KOPT-K1 (cell line): ENCODE data around the gene SLC34A1.

Experiments used
- H3K27ac ChIP-seq: fragments of 200-600 bp; sonication (generic); 2 replicates; pipeline ENCODE4 v1.5.1; 2016; ENCODE audit warnings: antibody characterized with exemption, mild to moderate bottlenecking, low read depth, low read length; ENCODE audit not compliant: poor library complexity, severe bottlenecking
- H3K36me3 ChIP-seq: fragments of 200-600 bp; sonication (generic); 2 replicates; pipeline ENCODE4 v1.5.1; 2017; ENCODE audit warnings: antibody characterized with exemption, mild to moderate bottlenecking, low read length, moderate library complexity; ENCODE audit not compliant: insufficient read depth
- H3K9me3 ChIP-seq: fragments of 200-600 bp; sonication (generic); 2 replicates; pipeline ENCODE4 v1.5.1; 2017; ENCODE audit warnings: antibody characterized with exemption, low read length, mild to moderate bottlenecking; ENCODE audit not compliant: insufficient read depth, poor library complexity, severe bottlenecking

The SLC34A1 gene

GRCh38 chr5:177385720-177386119, 1.5 kb downstream of the SLC34A1 start:
- Histone ChIP-seq H3K36me3 (no peaks in the 10 kb centered on the region), H3K9me3 (no peaks in the 10 kb centered on the region), H3K27ac (no peak overlapping the region)

GRCh38 chr5:177386542-177386941, 2.3 kb downstream of the SLC34A1 start:
- Histone ChIP-seq H3K36me3 (no peaks in the 10 kb centered on the region), H3K9me3 (no peaks in the 10 kb centered on the region), H3K27ac (no peak overlapping the region)

- Histone ChIP-seq H3K27ac (no peak overlapping the region), H3K36me3 (no peaks in the 10 kb centered on the region), H3K9me3 (no peaks in the 10 kb centered on the region)
Measured at GRCh38 chr5:177387405-177387804, 3.2 kb downstream of the SLC34A1 start.

- Histone ChIP-seq H3K9me3 (no peaks in the 10 kb centered on the region), H3K27ac (no peak overlapping the region), H3K36me3 (no peaks in the 10 kb centered on the region)
Measured at GRCh38 chr5:177388521-177389052, 4.4 kb downstream of the SLC34A1 start.

GRCh38 chr5:177389241-177390169, 5.3 kb downstream of the SLC34A1 start:
- H3K9me3 ChIP-seq: no peaks in the 10 kb centered on the region
- no peak overlapping the region for H3K27ac ChIP-seq
- H3K36me3 ChIP-seq: no peaks in the 10 kb centered on the region

GRCh38 chr5:177390363-177391300, 6.4 kb downstream of the SLC34A1 start:
- Histone ChIP-seq H3K9me3 (no peaks in the 10 kb centered on the region), H3K36me3 (no peaks in the 10 kb centered on the region), H3K27ac (no peak overlapping the region)

- Histone ChIP-seq H3K36me3 (no peaks in the 10 kb centered on the region), H3K9me3 (no peaks in the 10 kb centered on the region), H3K27ac (no peak overlapping the region)
Measured at GRCh38 chr5:177392765-177393164, 8.5 kb downstream of the SLC34A1 start.

- Histone ChIP-seq H3K36me3 (no peaks in the 10 kb centered on the region), H3K27ac (no peak overlapping the region), H3K9me3 (no peaks in the 10 kb centered on the region)
Measured at GRCh38 chr5:177393206-177393765, 9.1 kb downstream of the SLC34A1 start.

GRCh38 chr5:177393990-177394389, 9.8 kb downstream of the SLC34A1 start:
- no peaks in the 10 kb centered on the region for H3K36me3 ChIP-seq
- no peak overlapping the region for H3K27ac ChIP-seq
- no peaks in the 10 kb centered on the region for H3K9me3 ChIP-seq

- no peak overlapping the region for H3K27ac ChIP-seq
- no peaks in the 10 kb centered on the region for H3K36me3 ChIP-seq
- no peaks in the 10 kb centered on the region for H3K9me3 ChIP-seq
Measured at GRCh38 chr5:177396078-177396477, 11.8 kb downstream of the SLC34A1 start.

- Histone ChIP-seq H3K27ac (no peak overlapping the region), H3K9me3 (no peaks in the 10 kb centered on the region)
Measured at GRCh38 chr5:177396807-177397206, 12.6 kb downstream of the SLC34A1 start.

GRCh38 chr5:177397875-177398390, 13.7 kb downstream of the SLC34A1 start:
- Histone ChIP-seq H3K27ac (no peak overlapping the region), H3K9me3 (no peaks in the 10 kb centered on the region), H3K36me3 (no peaks in the 10 kb centered on the region)

More at GRCh38 chr5:177396807-177397206, 12.6 kb downstream of the SLC34A1 start:
- no peaks in the 10 kb centered on the region for H3K36me3 ChIP-seq

- Histone ChIP-seq H3K9me3 (no peaks in the 10 kb centered on the region), H3K36me3 (no peaks in the 10 kb centered on the region)
Measured at GRCh38 chr5:177399997-177400868, 16.0 kb downstream of the SLC34A1 start, which contains the start of gene PFN3. Gene PFN3 (minus strand): TSS chr5:177400661. CDS start chr5:177400576, 85 bp downstream.

More at GRCh38 chr5:177399997-177400868, 16.0 kb downstream of the SLC34A1 start, which contains the start of gene PFN3:
- no peak within 1 kb of the TSS for H3K27ac ChIP-seq
